ENCODE results near the gene SNX22. TPM values are rescaled to one million over a fixed set of nuclear protein-coding genes. Genes with fewer than 3 reads are reported as not detected.
"Not testable (repeated sequence)": the region's sequence is repeated elsewhere in the genome, so short reads cannot be mapped to it uniquely, and the experiment has no call there.

Gene SNX22
- polyA plus RNA-seq (2013, experiment 1 of 4) = 1.6 TPM
- 2.3 TPM for polyA plus RNA-seq (2013, experiment 2 of 4)
- polyA plus RNA-seq (2013, experiment 3 of 4) = 1.7 TPM
- polyA plus RNA-seq (2013, experiment 4 of 4) = 1.3 TPM

GRCh38 chr15:64151727-64152506 is at the start of gene SNX22:
SNX22 (plus strand) TSS chr15:64151731; CDS start chr15:64151776, 45 bp downstream.
- H3K4me3 ChIP-seq (ENCODE audit: insufficient read depth, low read depth, low read length) = peak within 1 kb of the TSS; percentile 48
- WGBS, 2 experiments = 1% methylated on average over 83 of the region's 83 CpGs
- H3K36me3 ChIP-seq (ENCODE audit: control insufficient read depth, insufficient read depth, low read length) = peaks cover 15% of the 10 kb centered on the region
- peaks cover 39% of the 10 kb centered on the region for H3K27me3 ChIP-seq (ENCODE audit: control insufficient read depth, insufficient read depth, low read length, poor library complexity, severe bottlenecking)
- no peaks in the 10 kb centered on the region for H3K9me3 ChIP-seq (ENCODE audit: control insufficient read depth, low read length)
- no peak within 1 kb of the TSS for H3K27ac ChIP-seq (ENCODE audit: insufficient read depth, low read depth, low read length, poor library complexity, severe bottlenecking)
- peaks cover 5% of the 10 kb centered on the region for H3K4me1 ChIP-seq (ENCODE audit: control insufficient read depth, insufficient read depth, low read length)

GRCh38 chr15:64102497-64102896 is 49.0 kb upstream of the SNX22 start:
- WGBS, 2 experiments = 69 to 75% methylated on average over 2 of the region's 2 CpGs
- no peaks in the 10 kb centered on the region for H3K9me3 ChIP-seq (ENCODE audit: control insufficient read depth, low read length)
- H3K4me1 ChIP-seq (ENCODE audit: control insufficient read depth, insufficient read depth, low read length) = peaks cover 2% of the 10 kb centered on the region
- no peak overlapping the region for H3K27ac ChIP-seq (ENCODE audit: insufficient read depth, low read depth, low read length, poor library complexity, severe bottlenecking)
- no peak overlapping the region for H3K4me3 ChIP-seq (ENCODE audit: insufficient read depth, low read depth, low read length)
- no peaks in the 10 kb centered on the region for H3K36me3 ChIP-seq (ENCODE audit: control insufficient read depth, insufficient read depth, low read length)
- H3K27me3 ChIP-seq (ENCODE audit: control insufficient read depth, insufficient read depth, low read length, poor library complexity, severe bottlenecking) = no peaks in the 10 kb centered on the region

- H3K4me3 ChIP-seq (ENCODE audit: insufficient read depth, low read depth, low read length) = no peak overlapping the region
- H3K27me3 ChIP-seq (ENCODE audit: control insufficient read depth, insufficient read depth, low read length, poor library complexity, severe bottlenecking) = no peaks in the 10 kb centered on the region
- no peaks in the 10 kb centered on the region for H3K36me3 ChIP-seq (ENCODE audit: control insufficient read depth, insufficient read depth, low read length)
- WGBS, 2 experiments = 93 to 97% methylated on average over 9 of the region's 9 CpGs
- H3K27ac ChIP-seq (ENCODE audit: insufficient read depth, low read depth, low read length, poor library complexity, severe bottlenecking) = no peak overlapping the region
- no peaks in the 10 kb centered on the region for H3K4me1 ChIP-seq (ENCODE audit: control insufficient read depth, insufficient read depth, low read length)
- no peaks in the 10 kb centered on the region for H3K9me3 ChIP-seq (ENCODE audit: control insufficient read depth, low read length)
Measured at GRCh38 chr15:64105113-64105704, 46.3 kb upstream of the SNX22 start.

- no peaks in the 10 kb centered on the region for H3K27me3 ChIP-seq (ENCODE audit: control insufficient read depth, insufficient read depth, low read length, poor library complexity, severe bottlenecking)
- WGBS, 2 experiments = 86% methylated on average over 1 of the region's 1 CpG
- no peaks in the 10 kb centered on the region for H3K36me3 ChIP-seq (ENCODE audit: control insufficient read depth, insufficient read depth, low read length)
- no peaks in the 10 kb centered on the region for H3K9me3 ChIP-seq (ENCODE audit: control insufficient read depth, low read length)
- H3K4me1 ChIP-seq (ENCODE audit: control insufficient read depth, insufficient read depth, low read length) = peaks cover 8% of the 10 kb centered on the region
- no peak overlapping the region for H3K4me3 ChIP-seq (ENCODE audit: insufficient read depth, low read depth, low read length)
- no peak overlapping the region for H3K27ac ChIP-seq (ENCODE audit: insufficient read depth, low read depth, low read length, poor library complexity, severe bottlenecking)
Measured at GRCh38 chr15:64107337-64107736, 44.2 kb upstream of the SNX22 start.

GRCh38 chr15:64110108-64110701 is 41.3 kb upstream of the SNX22 start:
- not testable (repeated sequence) for H3K27me3 ChIP-seq (ENCODE audit: control insufficient read depth, insufficient read depth, low read length, poor library complexity, severe bottlenecking); H3K36me3 ChIP-seq (ENCODE audit: control insufficient read depth, insufficient read depth, low read length); H3K4me1 ChIP-seq (ENCODE audit: control insufficient read depth, insufficient read depth, low read length); H3K9me3 ChIP-seq (ENCODE audit: control insufficient read depth, low read length); H3K4me3 ChIP-seq (ENCODE audit: insufficient read depth, low read depth, low read length); H3K27ac ChIP-seq (ENCODE audit: insufficient read depth, low read depth, low read length, poor library complexity, severe bottlenecking)
- 94 to 96% methylated on average over 4 of the region's 4 CpGs for WGBS, 2 experiments

GRCh38 chr15:64110950-64111678 is 40.4 kb upstream of the SNX22 start:
- Histone ChIP-seq H3K4me3 (ENCODE audit: insufficient read depth, low read depth, low read length) (no peak overlapping the region), H3K36me3 (ENCODE audit: control insufficient read depth, insufficient read depth, low read length) (peaks cover 7% of the 10 kb centered on the region), H3K27me3 (ENCODE audit: control insufficient read depth, insufficient read depth, low read length, poor library complexity, severe bottlenecking) (no peaks in the 10 kb centered on the region), H3K4me1 (ENCODE audit: control insufficient read depth, insufficient read depth, low read length) (peaks cover 8% of the 10 kb centered on the region), H3K27ac (ENCODE audit: insufficient read depth, low read depth, low read length, poor library complexity, severe bottlenecking) (no peak overlapping the region), H3K9me3 (ENCODE audit: control insufficient read depth, low read length) (no peaks in the 10 kb centered on the region)
- 93 to 97% methylated on average over 1 to 3 of the region's 3 CpGs for WGBS, 2 experiments

GRCh38 chr15:64111679-64112050 is 39.9 kb upstream of the SNX22 start:
- H3K4me1 ChIP-seq (ENCODE audit: control insufficient read depth, insufficient read depth, low read length) = peaks cover 8% of the 10 kb centered on the region
- peaks cover 7% of the 10 kb centered on the region for H3K36me3 ChIP-seq (ENCODE audit: control insufficient read depth, insufficient read depth, low read length)
- WGBS, 2 experiments = 88% methylated on average over 3 of the region's 3 CpGs
- no peak overlapping the region for H3K4me3 ChIP-seq (ENCODE audit: insufficient read depth, low read depth, low read length)
- H3K9me3 ChIP-seq (ENCODE audit: control insufficient read depth, low read length) = no peaks in the 10 kb centered on the region
- no peaks in the 10 kb centered on the region for H3K27me3 ChIP-seq (ENCODE audit: control insufficient read depth, insufficient read depth, low read length, poor library complexity, severe bottlenecking)
- no peak overlapping the region for H3K27ac ChIP-seq (ENCODE audit: insufficient read depth, low read depth, low read length, poor library complexity, severe bottlenecking)

- Histone ChIP-seq H3K27ac (ENCODE audit: insufficient read depth, low read depth, low read length, poor library complexity, severe bottlenecking) (no peak overlapping the region), H3K4me1 (ENCODE audit: control insufficient read depth, insufficient read depth, low read length) (peaks cover 8% of the 10 kb centered on the region), H3K36me3 (ENCODE audit: control insufficient read depth, insufficient read depth, low read length) (peaks cover 7% of the 10 kb centered on the region), H3K4me3 (ENCODE audit: insufficient read depth, low read depth, low read length) (no peak overlapping the region), H3K27me3 (ENCODE audit: control insufficient read depth, insufficient read depth, low read length, poor library complexity, severe bottlenecking) (no peaks in the 10 kb centered on the region), H3K9me3 (ENCODE audit: control insufficient read depth, low read length) (no peaks in the 10 kb centered on the region)
- 86 to 90% methylated on average over 4 of the region's 4 CpGs for WGBS, 2 experiments
Measured at GRCh38 chr15:64112073-64112772, 39.3 kb upstream of the SNX22 start.

GRCh38 chr15:64112904-64113303 is 38.6 kb upstream of the SNX22 start:
- Histone ChIP-seq H3K36me3 (ENCODE audit: control insufficient read depth, insufficient read depth, low read length) (peaks cover 13% of the 10 kb centered on the region), H3K4me1 (ENCODE audit: control insufficient read depth, insufficient read depth, low read length) (peaks cover 8% of the 10 kb centered on the region), H3K9me3 (ENCODE audit: control insufficient read depth, low read length) (no peaks in the 10 kb centered on the region), H3K27me3 (ENCODE audit: control insufficient read depth, insufficient read depth, low read length, poor library complexity, severe bottlenecking) (no peaks in the 10 kb centered on the region), H3K4me3 (ENCODE audit: insufficient read depth, low read depth, low read length) (no peak overlapping the region), H3K27ac (ENCODE audit: insufficient read depth, low read depth, low read length, poor library complexity, severe bottlenecking) (no peak overlapping the region)
- 95 to 96% methylated on average over 1 of the region's 1 CpG for WGBS, 2 experiments

Measured in ectodermal cell (in vitro differentiated cells).